GM23248 (cell line): ENCODE measurements around the gene ANKRD35.

ENCODE experiments used
- EZH2 ChIP-seq: fragments of 200-600 bp; sonication (generic); IDR thresholded peaks from 2 replicates; pipeline ENCODE4 v1.6.1; 2018; ENCODE audit warnings: antibody characterized with exemption, mild to moderate bottlenecking; ENCODE audit not compliant: insufficient read depth, poor library complexity, severe bottlenecking
- EZH2phosphoT487 ChIP-seq: fragments of 200-600 bp; sonication (generic); IDR thresholded peaks from 2 replicates; pipeline ENCODE4 v1.6.1; 2018; ENCODE audit warnings: antibody characterized with exemption, moderate library complexity, mild to moderate bottlenecking, low read depth; ENCODE audit not compliant: insufficient read depth

- TF ChIP-seq EZH2: no peak
- TF ChIP-seq EZH2phosphoT487: no peak
Observed at GRCh38 chr1:145858238-145858900, 27.3 kb downstream of the ANKRD35 start.
